Small intestine (tissue), 7 donors: Measurements from ENCODE around the gene CCDC146. TPM values are rescaled to one million over a fixed set of nuclear protein-coding genes. Genes with fewer than 3 reads are reported as not detected.

Source experiments
- DNase-seq, 2 donors: peaks; one replicate each; pipeline versions ENCODE4 v3.0.0 to v3.0.0-alpha.2; 2013
- FAIRE-seq: peaks from 2 replicates; lab custom pipeline; 2012; peaks lifted over from hg19 to GRCh38; lab: Jason Lieb, UNC
- H3K27ac ChIP-seq, 3 donors: one replicate each; pipeline ENCODE4 v1.5.1; 2013; ENCODE audit warnings: low read length in 2 of 3, mild to moderate bottlenecking in 2 of 3, control low read depth in 1 of 3, inconsistent platforms in 1 of 3, low read depth in 1 of 3, moderate library complexity in 1 of 3
- H3K27me3 ChIP-seq, 3 donors: one replicate each; pipeline ENCODE4 v1.6.1; 2013; ENCODE audit warnings: low read length in 3 of 3, inconsistent platforms in 1 of 3; ENCODE audit not compliant: control insufficient read depth in 3 of 3, insufficient read depth in 3 of 3
- H3K36me3 ChIP-seq, 3 donors: one replicate each; pipeline ENCODE4 v1.6.1; 2013; ENCODE audit warnings: low read length in 3 of 3, inconsistent platforms in 1 of 3, low read depth in 1 of 3, mild to moderate bottlenecking in 1 of 3, moderate library complexity in 1 of 3; ENCODE audit not compliant: control insufficient read depth in 3 of 3, insufficient read depth in 2 of 3
- H3K4me1 ChIP-seq, 3 donors: one replicate each; pipeline ENCODE4 v1.6.1; 2013; ENCODE audit warnings: low read length in 2 of 3, inconsistent platforms in 1 of 3, low read depth in 1 of 3, mild to moderate bottlenecking in 1 of 3, moderate library complexity in 1 of 3; ENCODE audit not compliant: control insufficient read depth in 3 of 3, insufficient read depth in 2 of 3
- H3K4me3 ChIP-seq, 3 donors: one replicate each; pipeline ENCODE4 v1.5.1; 2013; ENCODE audit warnings: low read length in 3 of 3, control low read depth in 1 of 3, inconsistent platforms in 1 of 3, low read depth in 1 of 3, mild to moderate bottlenecking in 1 of 3, moderate library complexity in 1 of 3
- H3K9me3 ChIP-seq, 2 donors: one replicate each; pipeline ENCODE4 v1.6.1; 2013; ENCODE audit warnings: low read depth in 1 of 2, low read length in 1 of 2; ENCODE audit not compliant: control insufficient read depth in 2 of 2, insufficient read depth in 1 of 2
- WGBS, 3 donors: extraction: QIAGEN DNeasy Blood & Tissue Kit; methylation state at CpG; one replicate each; pipeline ENCODE4 v1.1.7; 2013; 5-methylcytosine and 5-hydroxymethylcytosine counted together
- polyA plus RNA-seq, 4 donors: library from polyadenylated mRNA; stranded (reverse) in 3 of 4; unstranded in 1 of 4; fragments of 200-250 nt in 3 of 4; fragments of 120-200 nt in 1 of 4; gene quantifications; one replicate each; pipeline versions ENCODE4 v1.2.1 to v1.2.3, GENCODE V29; 2013
- donor health status: healthy with polysubstance abuse.
- donor health status: control.
- donor health status: control.
- donor health status: Bipolar disorder and iron deficiency.
- donor health status: healthy.

CCDC146 gene
- polyA plus RNA-seq, 4 donors, result 2.4 to 7.5 (median 6.5) TPM

- H3K4me3 ChIP-seq, result no peak overlapping the region
- FAIRE-seq, result no peak
- H3K27me3 ChIP-seq, result no peaks in the 10 kb centered on the region
- no peaks in the 10 kb centered on the region for H3K9me3 ChIP-seq
- H3K27ac ChIP-seq, result no peak overlapping the region
- no peaks in the 10 kb centered on the region for H3K4me1 ChIP-seq
- no peaks in the 10 kb centered on the region for H3K36me3 ChIP-seq
- DNase-seq, result no peak
- 83 to 98% (median 95%) methylated on average over 2 of the region's 2 CpGs for WGBS, 3 donors
Measured at GRCh38 chr7:77321300-77321699, 198.9 kb downstream of the CCDC146 start.

GRCh38 chr7:77326131-77326530, 203.7 kb downstream of the CCDC146 start:
- DNase-seq (no peak), FAIRE-seq (no peak)
- H3K4me3 ChIP-seq, result no peak overlapping the region
- no peaks in the 10 kb centered on the region for H3K36me3 ChIP-seq
- no peaks in the 10 kb centered on the region for H3K27me3 ChIP-seq
- WGBS, 3 donors, result 82 to 94% (median 88%) methylated on average over 3 of the region's 3 CpGs
- H3K27ac ChIP-seq, result no peak overlapping the region
- H3K4me1 ChIP-seq, result no peaks in the 10 kb centered on the region
- H3K9me3 ChIP-seq, result no peaks in the 10 kb centered on the region

- FAIRE-seq (no peak), DNase-seq (peak in 1 of 2 donors; percentile 32)
- no peaks in the 10 kb centered on the region for H3K36me3 ChIP-seq
- WGBS, 3 donors, result 63 to 78% (median 74%) methylated on average over 12 of the region's 12 CpGs
- H3K27me3 ChIP-seq, result no peaks in the 10 kb centered on the region
- no peak overlapping the region for H3K27ac ChIP-seq
- no peak overlapping the region for H3K4me3 ChIP-seq
- no peaks in the 10 kb centered on the region for H3K9me3 ChIP-seq
- no peaks in the 10 kb centered on the region for H3K4me1 ChIP-seq
Measured at GRCh38 chr7:77327067-77327931, 204.9 kb downstream of the CCDC146 start.

DNA sequence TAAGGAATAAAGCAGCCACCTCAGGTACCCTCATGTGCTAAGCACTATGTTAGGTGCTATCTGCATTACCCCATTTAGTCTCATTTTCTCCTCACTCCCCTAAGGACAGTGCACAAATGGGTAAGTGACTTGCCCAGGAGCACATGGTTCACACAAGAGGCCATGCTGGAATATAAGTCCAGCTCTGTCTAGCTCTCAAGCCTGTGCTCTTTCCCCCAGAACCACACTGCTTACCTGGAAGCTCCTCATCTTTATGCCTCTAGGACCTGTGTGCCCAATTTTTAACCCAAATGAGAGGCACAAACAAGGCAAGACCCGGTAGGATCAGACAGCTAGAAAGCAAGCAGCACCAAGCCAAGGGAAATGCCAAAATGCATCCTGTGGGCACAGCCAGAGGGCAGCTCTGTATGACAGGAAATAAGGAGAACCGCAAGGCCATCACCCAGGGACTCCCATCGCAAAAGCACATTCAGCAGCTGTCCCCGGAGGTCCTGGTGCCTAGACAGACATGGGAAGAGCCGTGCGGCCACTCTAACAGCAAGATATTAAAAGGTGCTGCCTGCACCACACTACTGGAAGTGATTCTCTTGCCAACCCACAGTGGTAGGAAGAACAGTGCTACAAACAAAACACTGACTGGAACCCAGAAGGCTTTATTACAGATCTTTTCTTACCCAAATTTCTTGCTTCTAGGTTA, 205.7 kb downstream of the CCDC146 start:
- no peak for DNase-seq
- no peak for FAIRE-seq
- Histone ChIP-seq H3K4me1 (no peaks in the 10 kb centered on the region), H3K36me3 (no peaks in the 10 kb centered on the region), H3K27me3 (no peaks in the 10 kb centered on the region), H3K9me3 (no peaks in the 10 kb centered on the region), H3K27ac (no peak overlapping the region), H3K4me3 (no peak overlapping the region)
- 55 to 85% (median 74%) methylated on average over 6 of the region's 6 CpGs for WGBS, 3 donors

- no peak overlapping the region for H3K4me3 ChIP-seq
- DNase-seq, result no peak
- no peaks in the 10 kb centered on the region for H3K9me3 ChIP-seq
- 41 to 89% (median 77%) methylated on average over 1 of the region's 1 CpG for WGBS, 3 donors
- H3K36me3 ChIP-seq, result no peaks in the 10 kb centered on the region
- no peak overlapping the region for H3K27ac ChIP-seq
- no peaks in the 10 kb centered on the region for H3K4me1 ChIP-seq
- no peaks in the 10 kb centered on the region for H3K27me3 ChIP-seq
- no peak for FAIRE-seq
Measured at GRCh38 chr7:77328669-77329068, 206.3 kb downstream of the CCDC146 start.

GRCh38 chr7:77329466-77330168, 207.2 kb downstream of the CCDC146 start:
- no peaks in the 10 kb centered on the region for H3K27me3 ChIP-seq
- H3K27ac ChIP-seq, result peak overlapping the region in 1 of 3 donors; percentile 13
- no peaks in the 10 kb centered on the region for H3K36me3 ChIP-seq
- no peak for FAIRE-seq
- H3K9me3 ChIP-seq, result no peaks in the 10 kb centered on the region
- H3K4me1 ChIP-seq, result no peaks in the 10 kb centered on the region
- 87 to 95% (median 89%) methylated on average over 4 of the region's 4 CpGs for WGBS, 3 donors
- no peak for DNase-seq
- H3K4me3 ChIP-seq, result no peak overlapping the region

DNA sequence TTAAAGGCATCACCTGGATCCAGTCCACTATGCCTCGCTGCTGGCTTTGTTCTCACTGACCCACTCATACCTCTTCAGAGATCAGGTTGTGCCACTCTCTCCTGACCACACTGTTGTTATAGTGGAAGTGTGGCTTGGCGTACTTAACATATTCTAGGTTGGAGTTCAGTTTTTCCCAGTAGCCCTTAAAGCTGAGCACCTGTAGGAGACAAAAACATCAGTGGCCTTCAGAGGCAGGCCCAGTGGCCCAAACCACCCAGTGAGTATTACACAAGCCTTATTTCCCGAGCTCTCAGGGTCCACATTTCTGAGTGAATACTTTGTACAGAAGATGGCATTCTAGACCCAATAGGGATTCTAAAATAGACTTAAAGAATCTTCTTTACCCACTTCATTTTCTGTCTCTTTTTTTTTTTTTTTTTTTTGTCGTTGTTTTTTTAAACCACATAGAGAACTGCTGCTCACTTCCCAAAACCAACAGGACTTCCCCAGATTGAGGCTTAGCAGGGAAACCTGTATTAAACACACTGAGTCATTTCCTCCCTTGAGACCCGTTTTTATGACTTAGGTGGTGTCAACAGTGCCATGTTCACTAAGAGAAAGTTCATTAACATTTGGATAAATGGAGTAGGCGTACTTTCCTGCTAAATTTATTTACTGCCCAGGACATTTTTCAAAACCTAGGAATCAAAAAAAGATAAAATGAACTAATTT, 207.9 kb downstream of the CCDC146 start:
- Histone ChIP-seq H3K4me3 (no peak overlapping the region), H3K4me1 (no peaks in the 10 kb centered on the region), H3K27ac (peak overlapping the region in 1 of 3 donors; percentile 13), H3K36me3 (no peaks in the 10 kb centered on the region), H3K27me3 (no peaks in the 10 kb centered on the region), H3K9me3 (no peaks in the 10 kb centered on the region)
- DNase-seq (no peak), FAIRE-seq (no peak)
- WGBS, 3 donors, result 70 to 79% (median 76%) methylated on average over 6 of the region's 6 CpGs
